K562 (cell line): ENCODE results near the gene ENTREP1. TPM values are rescaled to one million over a fixed set of nuclear protein-coding genes. Genes with fewer than 3 reads are reported as not detected.

ENCODE experiments used
- ATAC-seq: fragments of 200-7000 bp; cut with Tn5 transposase; 3 replicates; pipeline ENCODE4 v1.9.1; 2020; ENCODE audit warnings: moderate library complexity
- BruUV-seq: library from RNA; stranded (reverse); fragments of 400-500 nt; replicated peaks from 2 replicates; lab custom pipeline; 2021; lab: Mats Ljungman, UMichigan
- CTCF ChIA-PET: fragments of 300-600 bp; formaldehyde crosslinking; extraction: SDS; loops from one replicate; lab custom pipeline; 2021; ENCODE audit warnings: low intra/inter-chr PET ratio; lab: Yijun Ruan, JAX
- POLR2A ChIA-PET: fragments of 300-600, 350-650 bp; sonication (Branson Sonifier 250); formaldehyde crosslinking; extraction: SDS; loops from one replicate; lab custom pipeline; 2021; ENCODE audit warnings: antibody characterized with exemption, inconsistent platforms; lab: Yijun Ruan, JAX
- DNase-seq, 4 experiments: peaks; one replicate each; pipeline versions ENCODE4 v3.0.0 to v3.0.0-alpha.2; 2011 to 2018; ENCODE audit warnings: low spot score in 3 of 4, mixed read lengths in 3 of 4; ENCODE audit errors: extremely low read depth in 1 of 4
- FAIRE-seq: peaks from 2 replicates; lab custom pipeline; 2011; peaks lifted over from hg19 to GRCh38; lab: Jason Lieb, UNC
- H2AFZ ChIP-seq: 2 replicates; pipeline ENCODE4 v1.6.0; 2011; ENCODE audit warnings: low read depth, low read length, control low read depth, inconsistent platforms
- H3K27ac ChIP-seq: fragments of 200-600 bp; 3 replicates; pipeline ENCODE4 v1.8.0; 2011; ENCODE audit warnings: low read depth, mild to moderate bottlenecking, control low read depth, inconsistent platforms, low read length, moderate library complexity, mixed read lengths; ENCODE audit errors: extremely low read depth
- H3K27me3 ChIP-seq, 2 experiments: fragments of 300-600 bp in 1 of 2; 2 replicates in 1 of 2; 3 replicates in 1 of 2; pipeline versions ENCODE4 v1.6.0 to v1.8.0; 2011; ENCODE audit warnings: inconsistent platforms in 2 of 2, low read length in 2 of 2, mild to moderate bottlenecking in 1 of 2, mixed read lengths in 1 of 2, moderate library complexity in 1 of 2; ENCODE audit not compliant: control insufficient read depth in 2 of 2, insufficient read depth in 2 of 2
- H3K36me3 ChIP-seq: fragments of 300-600 bp; 3 replicates; pipeline ENCODE4 v1.8.0; 2011; ENCODE audit warnings: mild to moderate bottlenecking, low read length, inconsistent platforms; ENCODE audit not compliant: control insufficient read depth, insufficient read depth
- H3K4me1 ChIP-seq, 2 experiments: fragments of 200-600 bp in 1 of 2; replicated peaks in 1 of 2; 2 replicates in 1 of 2; 3 replicates in 1 of 2; pipeline versions ENCODE4 v1.5.1 to v1.8.0; 2011; ENCODE audit warnings: inconsistent platforms in 2 of 2, low read length in 2 of 2, mild to moderate bottlenecking in 1 of 2, mixed read lengths in 1 of 2, moderate library complexity in 1 of 2; ENCODE audit not compliant: control insufficient read depth in 2 of 2, insufficient read depth in 2 of 2
- H3K4me2 ChIP-seq: 2 replicates; pipeline ENCODE4 v1.6.1; 2011; ENCODE audit warnings: low read length, control low read depth, inconsistent platforms, mixed read lengths; ENCODE audit not compliant: insufficient read depth
- H3K4me3 ChIP-seq: fragments of 200-600 bp; sonication (generic), shearing (Covaris generic); 2 replicates; pipeline ENCODE4 v1.5.1; 2016; ENCODE audit warnings: control low read depth, inconsistent platforms
- H3K79me2 ChIP-seq: fragments of 200-600 bp; 3 replicates; pipeline ENCODE4 v1.8.0; 2011; ENCODE audit warnings: low read length, inconsistent platforms; ENCODE audit not compliant: control insufficient read depth, insufficient read depth
- H3K9ac ChIP-seq, 2 experiments: 2 replicates each; pipeline versions ENCODE4 v1.6.0 to v1.6.1; 2011; ENCODE audit warnings: low read depth in 2 of 2, low read length in 2 of 2, control low read depth in 1 of 2, inconsistent platforms in 1 of 2, mild to moderate bottlenecking in 1 of 2, mixed read lengths in 1 of 2; ENCODE audit not compliant: insufficient read depth in 1 of 2
- H3K9me1 ChIP-seq: one replicate; pipeline ENCODE4 v1.6.0; 2011; ENCODE audit warnings: inconsistent platforms, mild to moderate bottlenecking, low read length, moderate library complexity; ENCODE audit not compliant: control insufficient read depth, insufficient read depth
- H3K9me3 ChIP-seq: replicated peaks from 2 replicates; pipeline ENCODE4 v1.5.1; 2011; ENCODE audit warnings: low read depth, low read length, inconsistent platforms; ENCODE audit not compliant: control insufficient read depth, insufficient read depth
- H4K20me1 ChIP-seq: replicated peaks from 2 replicates; pipeline ENCODE4 v1.6.1; 2011; ENCODE audit warnings: low read length, inconsistent platforms, mixed read lengths; ENCODE audit not compliant: control insufficient read depth, insufficient read depth
- CHD4 ChIP-seq: fragments of 200-600 bp; sonication (generic); IDR thresholded peaks from 3 replicates; pipeline ENCODE4 v1.6.1; 2012; ENCODE audit warnings: low read depth, mild to moderate bottlenecking, mixed read lengths, low read length, inconsistent platforms; ENCODE audit not compliant: insufficient read depth, insufficient replicate concordance, poor library complexity, severe bottlenecking
- ESRRB ChIP-seq: fragments of 250-450 bp; sonication (Bioruptor Pico); IDR thresholded peaks from 2 replicates; pipeline ENCODE4 v1.5.0; 2020; ENCODE audit warnings: mild to moderate bottlenecking, moderate library complexity, borderline replicate concordance
- JUNB ChIP-seq: fragments of 450-650 bp; formaldehyde crosslinking; conservative IDR thresholded peaks from 2 replicates; pipeline ENCODE4 v1.4.0; 2020; ENCODE audit warnings: mild to moderate bottlenecking
- KLF13 ChIP-seq: fragments of 450-650 bp; IDR thresholded peaks from 2 replicates; pipeline ENCODE4 v1.6.1; 2016; ENCODE audit warnings: missing genetic modification characterization, low read depth, mild to moderate bottlenecking, missing compliant biosample characterization, moderate library complexity, borderline replicate concordance
- PHF20 ChIP-seq: fragments of 450-650 bp; IDR thresholded peaks from 2 replicates; pipeline ENCODE4 v1.6.1; 2018; ENCODE audit not compliant: partially characterized antibody
- RB1 ChIP-seq: fragments of 450-650 bp; IDR thresholded peaks from 2 replicates; pipeline ENCODE4 v1.6.1; 2017; ENCODE audit warnings: low read depth, mild to moderate bottlenecking
- SRSF1 ChIP-seq: fragments of 200-400 bp; formaldehyde crosslinking; IDR thresholded peaks from 2 replicates; pipeline ENCODE4 v1.6.1; 2017; ENCODE audit warnings: mild to moderate bottlenecking, low read depth, low read length, moderate library complexity
- TOE1 ChIP-seq, 2 experiments: fragments of 450-650 bp in 1 of 2; sonication (generic) in 1 of 2; formaldehyde crosslinking in 1 of 2; IDR thresholded peaks; 2 replicates each; pipeline versions ENCODE4 v1.7.1 to v1.8.0; 2016 to 2022; ENCODE audit warnings: borderline replicate concordance in 2 of 2, mild to moderate bottlenecking in 2 of 2, antibody characterized with exemption in 1 of 2, inconsistent platforms in 1 of 2, low read depth in 1 of 2, missing genetic modification reagents in 1 of 2, moderate library complexity in 1 of 2
- ZNF354B ChIP-seq: fragments of 250-450 bp; sonication (Bioruptor Pico); IDR thresholded peaks from 2 replicates; pipeline ENCODE4 v1.4.0; 2020
- ZNF444 ChIP-seq: fragments of 250-450 bp; sonication (Bioruptor Pico); IDR thresholded peaks from 2 replicates; pipeline ENCODE4 v1.4.0; 2020; ENCODE audit warnings: mild to moderate bottlenecking, moderate library complexity
- WGBS: fragments of 100-300 bp; shearing (Covaris generic); methylation state at CpG from one replicate; pipeline ENCODE4 v1.1.6; 2016; ENCODE audit warnings: low coverage, mixed read lengths; ENCODE audit not compliant: insufficient coverage; ENCODE audit errors: missing lambda C conversion rate; 5-methylcytosine and 5-hydroxymethylcytosine counted together
- in situ Hi-C: fragments of 300-500 bp; cut with MboI; formaldehyde crosslinking; loops from 4 replicates; pipeline ENCODE4 v1.15.0; 2018; ENCODE audit warnings: inconsistent platforms, mixed read lengths
- intact Hi-C: fragments of 100-400 bp; cut with micrococcal nuclease; formaldehyde crosslinking; loops from 2 replicates; pipeline ENCODE4 v1.14.2; 2022
- polyA plus RNA-seq, 8 experiments: library from polyadenylated mRNA; depleted of rRNA in 4 of 8; stranded (reverse) in 5 of 8; unstranded in 3 of 8; fragments of >200 nt; fragmentation: Nextera tagmentation in 2 of 8; fragmentation: Illumina TruSeq in 1 of 8; extraction: Ambion mirVana in 2 of 8; extraction: Trizol in 1 of 8; gene quantifications; 2 replicates each; pipeline versions ENCODE4 v1.2.1 to v1.2.3, GENCODE V29; 2011 to 2014; ENCODE audit warnings: inconsistent platforms in 1 of 8, missing spikeins in 1 of 8
- total RNA-seq, 7 experiments: library from RNA; depleted of rRNA in 6 of 7; stranded (reverse); fragments of >200 nt in 6 of 7; fragmentation: Illumina TruSeq in 2 of 7; extraction: Trizol in 2 of 7; gene quantifications; 2 replicates each; pipeline versions ENCODE4 v1.2.1 to v1.2.3, GENCODE V29; 2011 to 2021; ENCODE audit warnings: low replicate concordance in 1 of 7

Gene ENTREP1
- total and polyA plus RNA-seq, 9 of the 15 experiments (the other 6 are each of a cell fraction or from before 2014, with no cell fraction given), result not detected

GRCh38 chr9:69432623-69433022, 107.6 kb downstream of the ENTREP1 start:
- H3K9me3 ChIP-seq, result no peaks in the 10 kb centered on the region
- TF ChIP-seq PHF20 (no peak), CHD4 (no peak)
- TF ChIP-seq, all 486 proteins: peak for 0
- H3K4me3 ChIP-seq, result no peak overlapping the region
- H3K4me2 ChIP-seq, result no peak overlapping the region
- no peaks in the 10 kb centered on the region for H3K36me3 ChIP-seq
- CTCF ChIA-PET, result no interaction called here
- H3K9ac ChIP-seq, result no peak overlapping the region
- WGBS, result 8% methylated on average over 6 of the region's 11 CpGs
- POLR2A ChIA-PET, result interaction anchor here (0.6 kb wide), 1 partner anchor 388 kb away, joined by 3 read pairs; no protein-coding TSS in a partner anchor
- H3K27ac ChIP-seq, result no peak overlapping the region
- ATAC-seq (no peak), FAIRE-seq (no peak), DNase-seq (no peak)
- H3K79me2 ChIP-seq, result no peaks in the 10 kb centered on the region
- in situ Hi-C loops, result loop anchor here (25.0 kb wide), 1 partner anchor 680 kb away; no protein-coding TSS in a partner anchor
- H4K20me1 ChIP-seq, result no peaks in the 10 kb centered on the region
- intact Hi-C loops, result no loop called here
- no TSS peak for BruUV-seq
- no peaks in the 10 kb centered on the region for H3K4me1 ChIP-seq
- H3K9me1 ChIP-seq, result no peaks in the 10 kb centered on the region
- H2AFZ ChIP-seq, result no peak overlapping the region
- H3K27me3 ChIP-seq, result peaks cover 0 to 7% of the 10 kb centered on the region in 2 experiments; a peak in 1 of 5 replicates

GRCh38 chr9:69433392-69433791, 108.4 kb downstream of the ENTREP1 start:
- 0% methylated on average over 1 of the region's 1 CpG for WGBS
- no peaks in the 10 kb centered on the region for H3K9me1 ChIP-seq
- H3K4me3 ChIP-seq, result no peak overlapping the region
- no peak for FAIRE-seq
- ChIA-PET POLR2A (no interaction called here), CTCF (no interaction called here)
- H3K4me1 ChIP-seq, result no peaks in the 10 kb centered on the region
- in situ Hi-C loops (loop anchor here (25.0 kb wide), 1 partner anchor 679 kb away; no protein-coding TSS in a partner anchor), intact Hi-C loops (no loop called here)
- H3K36me3 ChIP-seq, result no peaks in the 10 kb centered on the region
- no peak for DNase-seq
- no peaks in the 10 kb centered on the region for H4K20me1 ChIP-seq
- no peaks in the 10 kb centered on the region for H3K9me3 ChIP-seq
- no peak for ATAC-seq
- no peaks in the 10 kb centered on the region for H3K79me2 ChIP-seq
- no peak overlapping the region for H3K27ac ChIP-seq
- H3K4me2 ChIP-seq, result no peak overlapping the region
- H3K9ac ChIP-seq, result no peak overlapping the region
- no TSS peak for BruUV-seq
- H2AFZ ChIP-seq, result no peak overlapping the region
- H3K27me3 ChIP-seq, result peaks cover 0 to under 1% of the 10 kb centered on the region in 2 experiments; a peak in 1 of 5 replicates
- TF ChIP-seq ESRRB, result no peak
- no peak for TF ChIP-seq ZNF354B (CRISPR knock-in tag)
- TF ChIP-seq KLF13 (tag), result no peak
- TF ChIP-seq TOE1 (IDR thresholded peaks at IDR 0.05; ENCODE audit: borderline replicate concordance), result no peak
- no peak for TF ChIP-seq TOE1 (CRISPR knock-in tag; IDR thresholded peaks at IDR 0.05; ENCODE audit: borderline replicate concordance, low read depth)
- no peak for TF ChIP-seq JUNB (CRISPR knock-in tag)
- TF ChIP-seq SRSF1, result no peak
- no peak for TF ChIP-seq RB1
- no peak for TF ChIP-seq ZNF444 (CRISPR knock-in tag)
